Fibroblast of skin of left quadriceps (primary cell): ENCODE results near the gene PSD2.

Experiments
- DNase-seq, 2 experiments: peaks; one replicate each; pipeline ENCODE4 v3.0.0-alpha.2; 2013; ENCODE audit warnings: low read depth in 2 of 2

The PSD2 gene

DNA sequence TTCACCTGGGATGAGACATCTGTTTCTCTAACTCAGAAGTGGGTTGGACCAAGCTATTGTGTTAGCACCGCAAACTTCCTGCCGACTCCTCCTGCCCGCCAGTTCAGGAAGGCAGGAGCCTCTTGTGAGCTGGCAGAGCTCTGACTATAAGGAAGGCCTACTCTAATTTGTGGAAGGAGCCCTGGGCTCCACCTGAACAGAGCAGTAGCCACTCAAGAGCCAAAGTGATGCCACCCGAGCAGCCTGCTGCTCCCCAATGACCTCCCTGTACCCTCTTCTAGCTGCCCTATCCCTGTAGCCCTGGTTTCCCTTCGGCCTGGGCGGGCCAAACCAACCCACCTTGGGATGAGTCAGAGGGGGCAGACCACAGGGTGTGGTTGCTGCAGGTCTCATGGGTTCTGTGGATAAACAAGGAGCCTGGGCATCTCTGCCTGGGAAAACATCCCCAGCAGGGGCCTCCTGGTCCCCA lies 81.6 kb downstream of the PSD2 start:
- no peak for DNase-seq

DNA sequence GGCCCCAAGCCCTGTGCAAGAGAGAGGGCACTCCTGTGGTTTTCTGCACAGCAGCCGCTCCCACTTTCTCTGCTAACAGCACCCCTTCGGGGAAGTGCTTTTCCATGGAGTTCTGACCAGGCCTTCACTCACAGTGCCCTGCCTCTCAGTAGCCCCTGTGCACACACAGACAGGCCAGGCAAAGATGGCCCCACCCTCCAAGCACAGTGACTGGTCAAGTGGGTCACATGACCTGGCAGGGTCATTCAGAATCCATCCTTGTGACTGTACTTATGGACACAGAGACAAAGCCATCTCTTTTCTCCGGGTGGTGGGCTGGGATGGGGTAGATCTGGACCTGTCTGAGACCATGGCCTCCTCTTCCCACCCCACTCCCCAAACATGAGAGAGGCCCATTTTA lies 82.5 kb downstream of the PSD2 start:
- no peak for DNase-seq

DNA sequence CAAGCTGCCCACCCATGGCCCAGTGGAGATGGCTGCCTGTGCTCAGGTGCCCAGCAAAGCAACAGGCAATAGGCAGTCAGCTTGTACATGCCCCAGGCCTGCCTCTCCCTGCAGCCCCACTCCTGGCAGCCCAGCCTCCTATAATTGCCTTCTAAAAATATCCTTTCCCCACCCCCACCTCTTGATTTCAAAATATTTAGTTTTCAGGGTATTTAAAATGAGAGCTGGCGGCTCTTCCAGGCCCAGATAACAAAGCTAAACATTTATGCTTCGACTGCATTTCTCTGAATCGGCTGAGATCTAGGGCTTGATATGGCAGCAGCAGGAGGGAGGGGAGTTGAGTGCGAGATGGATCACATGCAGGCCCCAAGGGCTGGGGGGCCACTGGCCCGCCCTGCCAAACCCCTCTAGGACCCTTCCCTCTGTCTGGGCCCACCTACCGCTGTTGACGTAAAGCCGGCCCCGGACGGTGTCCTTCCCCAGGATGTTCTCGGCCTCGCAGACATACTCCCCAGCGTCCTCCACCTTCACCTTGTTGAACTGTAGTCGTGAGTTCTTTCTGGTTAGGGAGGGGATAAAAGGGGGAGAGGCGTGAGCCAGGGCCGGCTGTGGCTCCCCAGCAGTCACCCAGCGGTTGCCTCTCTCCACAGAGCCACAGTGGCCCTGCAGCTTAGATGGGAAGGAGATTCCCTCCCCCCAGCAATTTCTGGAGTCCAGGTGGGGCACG lies 85.0 kb downstream of the PSD2 start:
- no peak for DNase-seq

DNA sequence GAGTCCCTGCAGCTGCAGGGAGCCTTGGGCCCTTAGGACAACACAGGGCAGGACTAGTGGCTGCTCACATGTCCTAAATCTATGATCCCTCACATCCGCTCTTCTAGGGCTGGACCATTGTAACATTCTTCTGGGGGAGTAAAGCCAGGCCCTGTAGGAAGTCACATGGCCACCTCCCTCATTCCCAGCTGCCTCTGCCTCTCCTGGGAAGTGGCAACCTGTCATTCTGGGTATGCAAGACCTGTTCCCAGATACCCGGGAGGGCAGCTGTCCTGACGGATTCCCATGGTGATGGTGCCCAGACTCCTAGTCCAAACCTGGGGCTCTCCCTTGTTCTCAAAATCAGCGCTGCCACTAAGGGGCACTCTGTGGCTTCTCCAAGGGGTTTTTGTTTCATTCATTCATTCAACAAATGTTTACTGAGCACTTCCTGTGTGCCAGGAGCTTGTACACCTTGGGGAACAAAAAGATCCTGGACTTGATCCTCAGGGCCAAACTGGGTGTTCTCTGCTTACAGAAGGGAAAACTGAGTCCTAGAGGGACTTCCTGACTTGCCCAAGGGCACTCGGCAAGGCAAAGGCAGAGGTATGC lies 85.6 kb downstream of the PSD2 start:
- no peak for DNase-seq

DNA sequence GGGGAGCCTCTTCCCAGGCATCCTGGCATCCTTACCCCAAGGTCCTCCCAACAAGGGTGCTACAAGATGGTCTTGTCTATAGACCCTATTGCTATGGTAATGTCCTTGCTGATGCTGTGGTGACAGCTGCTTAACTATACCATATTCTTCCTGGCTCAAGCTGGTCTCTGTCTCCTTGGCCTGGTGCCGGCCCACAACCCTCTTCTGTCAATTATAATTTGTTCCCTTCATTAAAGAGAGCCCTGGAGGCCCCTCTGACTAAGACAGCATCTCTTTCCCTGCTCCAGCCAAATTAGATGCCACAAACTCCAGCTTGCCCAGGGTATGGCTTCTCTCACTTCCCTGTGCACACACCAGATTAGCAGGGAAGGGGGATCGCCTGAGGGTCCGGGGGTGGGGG lies 86.7 kb downstream of the PSD2 start:
- no peak for DNase-seq

DNA sequence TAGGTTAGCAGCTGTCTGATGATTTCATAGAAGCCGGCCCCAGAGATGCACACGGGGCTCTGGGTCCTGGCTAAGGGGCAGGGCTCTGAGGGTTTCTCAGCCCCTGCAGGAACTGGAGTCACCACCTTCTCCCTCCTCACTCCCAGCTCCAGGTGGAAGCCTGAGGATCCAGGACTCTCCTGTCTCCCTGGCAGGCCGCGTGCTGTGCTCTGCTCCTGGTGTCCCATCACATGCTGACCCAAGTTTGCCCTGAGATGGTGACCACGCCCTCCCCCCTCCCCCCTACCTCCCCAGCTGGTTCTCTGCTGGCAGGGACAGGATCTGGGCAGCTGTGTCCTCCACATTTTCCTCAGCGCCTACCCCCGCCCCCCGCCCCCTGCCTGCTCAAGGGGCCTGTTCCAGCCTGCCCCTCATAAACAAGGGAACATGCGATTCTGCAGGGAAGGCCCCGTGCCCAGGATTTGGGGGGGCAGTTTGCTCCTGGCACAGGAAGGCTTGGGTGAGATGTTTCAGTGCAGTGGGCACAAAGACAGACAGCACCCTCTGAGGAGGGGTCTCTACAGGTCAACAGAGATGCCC lies 87.4 kb downstream of the PSD2 start:
- DNase-seq: no peak

DNA sequence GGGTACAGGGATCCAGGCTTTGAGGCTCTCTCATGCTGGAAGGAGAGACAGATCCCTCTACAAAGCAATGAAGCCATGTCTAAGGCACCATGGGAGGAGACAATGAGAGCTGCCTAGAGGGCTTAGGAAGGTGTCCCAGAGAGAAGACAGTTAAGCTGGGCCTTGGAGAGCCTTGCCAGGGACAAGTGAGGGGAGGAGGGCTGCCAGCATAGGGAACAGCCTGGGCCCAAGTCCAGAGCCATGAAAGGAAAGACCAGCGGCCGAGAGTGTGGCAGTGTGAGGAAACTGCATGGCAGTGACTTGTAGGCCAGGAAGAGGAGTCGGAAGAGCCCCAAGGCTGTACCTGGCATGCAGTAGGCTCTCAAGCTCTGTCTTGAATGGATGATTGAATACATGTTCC lies 88.5 kb downstream of the PSD2 start:
- no peak for DNase-seq

DNA sequence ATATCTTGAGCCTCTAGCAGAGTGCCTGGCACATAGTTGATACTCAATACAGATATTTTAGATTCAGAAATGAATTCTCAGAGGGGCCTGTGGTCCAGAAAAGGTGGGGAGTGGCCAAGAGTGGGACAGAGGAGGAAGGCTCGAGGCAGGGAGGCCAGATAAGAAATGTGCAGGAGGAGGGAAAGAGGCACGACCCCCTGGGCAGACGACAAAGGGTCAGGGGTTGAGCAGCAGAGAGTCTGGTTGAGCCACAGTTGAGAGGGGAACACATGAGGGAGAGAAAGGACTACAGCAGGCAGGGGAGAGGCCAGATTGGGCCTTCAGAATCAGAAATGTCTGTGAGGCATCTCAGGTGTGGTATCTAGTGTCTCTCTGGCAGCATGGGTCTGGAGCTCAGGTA lies 89.1 kb downstream of the PSD2 start:
- DNase-seq: no peak

DNA sequence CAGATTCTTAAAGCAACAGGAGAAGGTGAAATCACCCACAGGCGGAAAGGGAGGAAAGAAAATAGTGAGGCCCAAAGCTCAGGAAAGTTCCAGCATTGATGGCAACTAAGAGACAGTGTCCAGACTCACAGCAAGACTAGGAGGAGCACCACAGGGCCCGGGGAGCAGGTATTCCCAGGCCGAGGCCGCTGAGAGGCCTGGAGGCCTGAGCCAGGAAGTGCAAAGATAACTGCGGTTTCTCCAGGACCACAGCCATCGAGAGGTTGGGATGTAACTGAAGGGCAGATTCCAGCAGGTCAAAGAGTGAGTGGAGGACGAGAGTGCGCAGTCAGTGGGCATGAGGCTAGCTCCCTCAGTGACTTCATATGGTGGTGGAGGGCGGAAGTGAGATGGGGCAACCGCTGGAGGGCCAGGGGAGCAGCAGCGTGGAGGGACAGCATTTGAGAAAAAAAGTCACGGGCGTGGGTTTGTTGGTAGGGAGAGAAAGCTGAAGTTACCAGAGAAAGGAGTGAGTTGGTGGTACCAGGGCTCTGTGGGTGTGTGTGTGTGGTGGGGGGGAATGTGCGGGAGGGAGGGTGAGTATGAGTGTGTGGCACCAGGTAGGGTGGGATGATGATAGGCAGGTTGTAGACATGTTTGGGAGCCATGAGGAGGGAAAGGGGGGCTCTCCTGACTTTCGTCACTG lies 89.7 kb downstream of the PSD2 start:
- no peak for DNase-seq

DNA sequence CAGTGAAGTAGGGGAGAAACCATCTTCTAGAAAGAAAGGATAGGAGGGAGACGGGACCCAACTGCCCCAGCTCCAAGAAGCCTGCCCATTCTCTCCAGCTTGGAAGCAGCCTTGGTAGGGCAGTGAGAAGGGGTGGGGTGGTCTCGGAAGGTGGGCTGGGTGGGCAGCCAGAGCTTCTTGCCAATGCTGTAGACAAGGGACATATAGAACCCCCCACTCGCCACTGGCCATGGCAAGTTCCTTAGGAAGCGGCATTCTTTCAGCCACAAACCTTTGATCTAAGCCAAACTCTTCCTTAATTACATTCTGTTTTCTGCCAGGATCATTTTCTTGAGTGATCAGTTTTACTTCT lies 90.2 kb downstream of the PSD2 start:
- DNase-seq: no peak

DNA sequence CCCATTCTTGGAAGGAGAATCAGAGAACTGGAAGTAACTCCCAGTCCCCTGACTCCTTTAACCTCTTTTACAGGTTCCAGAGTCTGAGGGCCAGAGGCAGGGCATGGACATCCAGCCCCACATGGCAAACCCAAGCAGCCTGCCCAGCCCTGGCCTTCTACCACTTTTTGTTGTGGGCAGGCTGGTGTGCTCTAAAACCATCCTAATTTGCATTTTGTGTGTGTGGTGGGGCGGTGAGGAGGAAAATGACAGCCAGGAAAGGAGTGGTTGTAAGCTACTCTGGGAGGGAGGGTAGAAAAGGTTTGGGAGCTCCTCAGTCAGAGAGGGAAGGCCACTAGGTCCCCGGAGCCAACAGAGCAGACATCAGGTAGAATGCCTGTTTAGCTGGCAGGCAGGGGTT lies 90.6 kb downstream of the PSD2 start:
- no peak for DNase-seq

DNA sequence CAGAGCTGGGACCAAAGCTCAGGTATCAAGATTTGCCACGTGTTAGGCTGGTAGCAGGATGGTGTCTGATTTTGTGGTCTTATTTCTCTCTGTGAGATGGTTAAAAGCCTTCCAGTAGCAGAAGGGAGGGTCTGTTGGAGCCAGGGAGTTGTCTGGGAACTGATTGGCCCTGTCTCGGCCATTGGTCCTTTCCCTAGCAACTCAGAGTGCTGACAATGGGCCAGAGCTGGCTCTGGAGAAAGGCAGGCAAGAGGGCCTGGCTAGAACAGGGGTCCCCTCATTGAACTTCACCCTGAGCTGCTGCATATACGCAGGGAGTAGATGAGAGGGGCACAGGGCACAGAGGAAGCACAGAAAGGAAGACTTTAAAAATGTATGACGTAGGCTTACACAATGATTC lies 92.8 kb downstream of the PSD2 start:
- DNase-seq: no peak

DNA sequence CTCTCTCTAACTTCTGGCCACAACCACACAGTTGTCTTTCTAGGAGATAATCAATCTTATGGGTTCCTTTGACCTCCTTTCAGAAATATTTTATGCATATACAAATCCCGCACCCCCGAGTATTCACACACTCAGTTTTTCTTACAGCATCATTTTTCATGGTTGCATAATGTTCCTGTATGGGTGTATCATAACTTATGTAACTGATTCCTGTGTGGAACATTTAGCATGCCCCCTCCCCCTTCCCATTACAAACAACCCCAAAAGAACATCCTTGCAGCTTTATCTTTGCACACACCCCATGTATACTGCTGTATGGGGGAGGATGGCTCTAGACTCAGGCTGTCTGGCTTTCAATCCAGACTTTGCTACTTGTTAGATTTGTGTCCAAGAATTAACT lies 93.8 kb downstream of the PSD2 start:
- no peak for DNase-seq

DNA sequence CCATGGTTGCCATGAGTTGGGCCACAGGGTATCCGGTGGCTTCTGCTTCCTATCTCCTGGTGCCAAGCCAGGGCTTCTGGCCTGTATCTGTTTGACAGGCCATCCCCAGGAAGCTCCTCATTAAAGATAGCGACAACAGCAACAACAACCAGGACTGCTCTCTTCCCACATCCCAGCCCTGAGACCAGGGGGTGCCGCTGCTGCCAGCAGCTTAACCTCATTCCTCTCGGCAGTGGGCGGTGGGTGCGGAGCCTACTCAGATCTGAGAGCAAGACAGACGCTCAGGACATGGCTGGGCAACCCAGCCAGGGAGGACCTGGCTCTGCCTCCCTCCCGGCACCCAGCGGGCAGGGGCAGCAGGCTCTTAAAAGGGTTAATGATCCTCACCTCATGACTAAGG lies 98.3 kb downstream of the PSD2 start:
- no peak for DNase-seq
